Right ventricle myocardium inferior (tissue), 1 donor: ENCODE results near the gene WTIP. TPM values are rescaled to one million over a fixed set of nuclear protein-coding genes. Genes with fewer than 3 reads are reported as not detected.

Source experiments
- ATAC-seq: fragments of 200-7000 bp; cut with Tn5 transposase; one replicate; pipeline ENCODE4 v1.9.1; 2020; ENCODE audit warnings: mild to moderate bottlenecking, moderate library complexity
- DNase-seq: peaks from one replicate; pipeline ENCODE4 v3.0.0; 2021; ENCODE audit errors: missing footprints
- intact Hi-C: fragments of 100-400 bp; cut with DNase I; formaldehyde crosslinking; loops from one replicate; pipeline ENCODE4 v1.11.0; 2022
- total RNA-seq: library from RNA; stranded (reverse); fragmentation: NEBNext Ultra II Directional; extraction: Animal tissue kit (Norgen Biotek cat#: 25700); gene quantifications from one replicate; pipeline ENCODE4 v1.2.1, GENCODE V29; 2021
- donor health status: DM: no; HTN: yes; CAD: no; lungs with severe emphysema.

The WTIP gene
- total RNA-seq, 1 donor from 2014 or later: 21.8 TPM

DNA sequence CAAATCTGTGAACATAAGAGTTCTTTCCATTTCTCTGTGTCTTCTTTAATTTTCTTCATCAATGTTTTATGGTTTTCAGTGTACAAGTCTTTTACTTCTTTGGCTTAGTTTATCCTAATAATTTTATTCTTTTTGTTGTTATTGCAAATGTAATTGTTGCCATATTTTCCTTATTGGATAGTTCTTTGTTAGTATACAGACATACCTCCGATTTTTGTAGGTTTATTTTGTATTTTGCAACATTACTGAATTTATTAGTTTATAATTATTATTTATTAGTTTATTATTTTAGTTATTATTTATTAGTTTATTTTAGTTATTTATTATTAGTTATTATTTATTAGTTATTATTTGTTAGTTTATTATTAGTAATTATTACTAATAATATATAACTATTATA is 43.4 kb downstream of the WTIP start:
- ATAC-seq (no peak), DNase-seq (no peak)
- intact Hi-C loops: no loop called here

DNA sequence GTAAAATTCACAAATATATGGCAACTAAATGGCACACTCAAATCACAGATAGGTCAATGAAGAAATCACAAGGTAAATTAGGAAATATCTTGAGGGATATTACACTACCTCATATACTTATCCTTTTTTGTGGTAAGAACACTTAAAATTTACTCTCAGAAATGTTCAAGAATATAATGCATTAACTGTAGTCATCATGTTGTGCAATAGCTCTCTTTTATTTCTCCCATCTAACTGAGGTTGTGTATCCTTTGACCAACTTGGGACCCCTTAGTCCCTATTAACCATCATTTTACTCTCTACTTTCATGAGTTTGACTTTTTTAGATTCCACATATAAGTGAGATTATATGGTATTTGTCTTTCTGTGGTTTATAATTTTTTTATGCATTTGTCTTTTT is 52.6 kb downstream of the WTIP start:
- no peak for ATAC-seq
- no peak for DNase-seq
- intact Hi-C loops: no loop called here

DNA sequence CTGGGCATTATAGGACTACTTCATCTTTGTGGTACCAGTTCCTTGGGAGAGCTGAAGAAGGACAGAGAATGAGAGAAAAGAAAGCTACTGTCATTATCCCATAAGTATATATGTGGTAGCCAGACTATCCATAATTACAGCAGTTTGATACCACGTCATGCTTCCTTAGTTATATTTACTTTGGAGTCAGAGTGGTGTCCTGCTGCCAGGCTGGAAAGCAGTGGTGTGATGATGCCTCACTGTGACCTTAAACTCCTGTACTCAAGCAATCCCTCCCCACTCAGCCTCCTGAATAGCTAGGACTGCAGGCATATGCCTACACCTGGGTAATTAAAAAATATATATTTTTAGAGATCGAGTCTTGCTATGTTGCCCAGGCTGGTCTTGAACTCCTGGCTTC is 57.8 kb downstream of the WTIP start:
- DNase-seq (no peak), ATAC-seq (no peak)
- intact Hi-C loops: no loop called here

DNA sequence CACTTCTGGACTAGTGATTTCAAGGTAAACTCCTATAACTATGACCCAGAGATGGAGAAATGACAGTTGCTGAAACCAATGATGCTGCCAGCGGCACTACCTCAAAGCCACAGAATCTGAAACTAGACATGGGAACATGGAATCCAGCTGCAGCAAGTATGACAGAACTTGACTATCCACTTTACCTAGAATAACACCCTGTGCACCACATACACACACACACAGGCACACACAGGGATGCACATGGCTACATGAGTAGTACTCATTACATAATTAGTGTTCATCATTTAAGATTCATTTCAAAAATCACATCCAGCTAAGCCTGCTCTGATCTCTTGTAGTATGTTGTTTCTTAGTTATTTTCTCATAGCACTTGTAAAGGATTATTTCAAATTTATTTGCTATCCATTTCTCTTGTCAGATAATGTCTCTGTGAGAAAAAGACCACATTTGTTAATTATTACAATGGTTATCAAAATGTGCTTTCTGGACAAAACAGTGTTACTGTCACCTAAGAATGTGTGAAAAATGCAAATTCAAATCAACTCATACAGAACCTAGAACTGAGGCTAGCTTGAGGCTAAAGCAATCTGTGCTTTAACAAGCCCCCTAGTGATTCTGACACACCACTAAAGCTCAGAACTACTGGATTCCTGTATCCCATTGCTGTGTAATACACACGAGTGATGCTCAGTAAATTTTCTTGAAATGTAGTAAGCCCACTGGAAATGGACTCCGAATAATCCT is 59.4 kb downstream of the WTIP start:
- ATAC-seq: no peak
- DNase-seq: no peak
- intact Hi-C loops: no loop called here

DNA sequence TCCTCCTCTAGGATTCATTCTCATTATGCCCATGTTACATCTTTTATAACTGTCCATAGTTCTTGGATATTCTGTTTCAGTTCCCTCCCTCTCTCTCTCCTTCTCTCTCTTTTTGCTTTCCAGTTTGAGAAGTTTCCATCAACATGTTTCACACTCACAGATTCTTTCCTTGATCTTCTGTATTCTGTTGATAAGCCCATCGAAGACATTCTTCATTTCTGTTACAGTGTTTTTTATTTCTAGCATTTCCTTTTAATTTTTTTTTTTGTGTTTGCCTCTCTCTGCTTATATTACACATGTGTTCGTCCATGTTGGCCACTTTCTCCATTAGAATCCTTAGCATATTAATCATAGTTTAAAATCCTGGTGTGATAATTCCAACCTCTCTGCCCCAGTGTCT is 68.3 kb downstream of the WTIP start:
- ATAC-seq (no peak), DNase-seq (no peak)
- intact Hi-C loops: no loop called here

DNA sequence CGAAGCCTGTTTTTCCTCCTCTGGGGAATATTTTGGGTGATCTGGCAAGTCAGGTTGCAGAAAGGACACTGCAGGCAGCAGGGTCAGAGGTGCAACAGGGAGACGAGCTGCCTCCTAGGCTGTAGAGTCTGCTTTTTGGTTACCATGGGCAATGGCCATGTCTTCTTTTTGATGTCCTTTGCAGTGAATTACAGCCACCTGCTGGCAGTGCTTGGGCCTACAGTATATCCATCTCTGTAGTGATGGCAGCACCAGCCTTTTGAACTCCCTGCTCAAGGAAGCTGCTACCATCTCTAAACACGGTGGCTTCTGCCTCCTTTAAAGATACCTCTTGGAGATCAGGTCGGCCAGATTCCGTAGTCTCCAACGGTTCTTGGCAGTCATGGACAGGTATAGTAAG is 73.9 kb downstream of the WTIP start:
- DNase-seq: no peak
- intact Hi-C loops: loop anchor here (5.0 kb wide), 2 partner anchors 82 to 157 kb away; no protein-coding TSS in a partner anchor
- no peak for ATAC-seq

DNA sequence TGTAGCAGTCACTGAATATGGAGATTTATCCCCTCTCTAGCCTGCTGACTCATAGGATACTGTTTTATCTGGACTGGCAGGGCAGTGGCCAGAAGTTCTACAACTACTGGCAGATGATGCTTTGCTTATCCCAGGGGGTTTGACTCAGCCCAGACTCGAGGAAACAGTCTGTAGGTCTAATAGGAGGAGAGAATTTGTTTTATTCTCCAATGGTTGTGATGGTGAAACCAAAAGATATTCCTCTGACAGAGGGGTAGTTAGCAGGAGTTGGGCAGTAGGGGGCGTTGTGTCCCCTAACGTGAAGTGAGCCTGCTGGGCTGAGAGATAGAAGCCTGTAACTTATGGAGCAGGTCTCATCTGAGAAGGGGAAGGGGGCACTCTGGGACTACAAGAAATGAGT is 74.9 kb downstream of the WTIP start:
- intact Hi-C loops: loop anchor here (5.0 kb wide), 2 partner anchors 81 to 156 kb away; no protein-coding TSS in a partner anchor
- DNase-seq: no peak
- peak; percentile 67 for ATAC-seq

DNA sequence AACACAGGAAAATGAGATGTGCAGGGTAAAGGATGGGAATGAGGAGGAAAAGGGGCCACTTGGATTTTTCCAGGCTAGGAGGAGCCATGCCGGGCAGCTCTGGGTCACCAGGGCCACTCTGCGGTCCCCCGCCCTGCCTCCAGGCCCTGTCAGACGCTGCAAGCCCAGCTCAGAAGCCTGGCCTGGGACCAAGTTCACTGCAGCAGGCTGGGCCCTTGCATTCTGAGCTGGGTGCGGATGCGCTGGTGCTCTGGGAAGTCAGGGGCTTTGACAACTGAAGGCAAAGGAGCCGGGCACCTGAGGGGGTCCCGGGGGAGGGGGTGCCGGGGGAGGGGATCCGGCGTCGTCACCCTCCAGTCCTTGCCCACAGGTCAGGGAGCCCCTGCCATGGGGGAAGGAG is 77.5 kb downstream of the WTIP start:
- intact Hi-C loops: loop anchor here (5.0 kb wide), 2 partner anchors 78 to 153 kb away; no protein-coding TSS in a partner anchor
- ATAC-seq (no peak), DNase-seq (no peak)

DNA sequence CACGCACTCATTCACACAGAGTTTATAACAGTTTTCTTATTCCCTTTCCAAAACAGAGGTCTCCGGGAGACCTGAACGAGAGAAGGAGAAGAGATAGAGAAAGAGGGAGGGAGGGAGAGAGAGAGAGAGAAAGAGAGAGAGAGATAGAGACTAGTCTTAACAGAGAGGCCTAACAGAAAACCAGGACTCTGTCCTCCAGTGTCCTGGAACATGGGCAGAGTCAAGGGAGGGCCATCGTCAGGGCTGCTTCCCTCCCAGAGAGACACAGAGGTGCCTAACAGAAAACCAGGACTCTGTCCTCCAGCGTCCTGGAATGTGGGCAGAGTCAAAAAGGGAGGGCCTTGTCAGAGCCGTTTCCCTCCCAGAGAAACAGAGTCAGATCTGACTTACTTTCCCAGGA is 78.7 kb downstream of the WTIP start:
- DNase-seq (no peak), ATAC-seq (no peak)
- intact Hi-C loops: no loop called here

Other genes with a start within 250 kb of the WTIP start
- gene GARRE1, start 227.2 kb upstream of the WTIP start, total RNA-seq: 16.3 TPM
- gene GPI, start 116.6 kb upstream of the WTIP start, total RNA-seq: 533 TPM
- gene PDCD2L, start 77.4 kb upstream of the WTIP start, total RNA-seq: 10.6 TPM
- 42.4 TPM for gene UBA2, start 53.4 kb upstream of the WTIP start, total RNA-seq
- gene SCGB2B2, start 195.4 kb downstream of the WTIP start, total RNA-seq: 0.19 TPM
- 37.9 TPM for gene ZNF302, start 195.9 kb downstream of the WTIP start, total RNA-seq